GM18511 (cell line): Measurements from ENCODE around the gene SMYD3.
A peak's percentile ranks its signal among the peaks of the same experiment; 100 is the strongest.

Source experiments
- ATAC-seq: cut with Tn5 transposase; IDR thresholded peaks from one replicate; pipeline ENCODE4 v1.9.1; 2021; ENCODE audit warnings: mild to moderate bottlenecking, moderate library complexity; ENCODE audit not compliant: unreplicated experiment

SMYD3 gene

GRCh38 chr1:246417813-246418564 is 89.1 kb downstream of the SMYD3 start:
- peak; percentile 73 for ATAC-seq

- peak; percentile 65 for ATAC-seq
Measured at GRCh38 chr1:246417152-246417812, 89.8 kb downstream of the SMYD3 start.

GRCh38 chr1:246416261-246416660 is 90.8 kb downstream of the SMYD3 start:
- ATAC-seq: no peak

- ATAC-seq: no peak
Measured at GRCh38 chr1:246415028-246415427, 92.1 kb downstream of the SMYD3 start.

GRCh38 chr1:246413430-246413829 is 93.6 kb downstream of the SMYD3 start:
- no peak for ATAC-seq

GRCh38 chr1:246404078-246404477 is 103.0 kb downstream of the SMYD3 start:
- ATAC-seq: no peak

- ATAC-seq: no peak
Measured at GRCh38 chr1:246398126-246398813, 108.8 kb downstream of the SMYD3 start.

GRCh38 chr1:246397046-246397445 is 110.0 kb downstream of the SMYD3 start:
- ATAC-seq: no peak

- no peak for ATAC-seq
Measured at GRCh38 chr1:246396322-246396721, 110.8 kb downstream of the SMYD3 start.

- no peak for ATAC-seq
Measured at GRCh38 chr1:246394121-246394520, 113.0 kb downstream of the SMYD3 start.

- ATAC-seq: no peak
Measured at GRCh38 chr1:246390855-246391254, 116.2 kb downstream of the SMYD3 start.

GRCh38 chr1:246384616-246385015 is 122.5 kb downstream of the SMYD3 start:
- no peak for ATAC-seq

GRCh38 chr1:246383791-246384190 is 123.3 kb downstream of the SMYD3 start:
- no peak for ATAC-seq

GRCh38 chr1:246383239-246383589 is 123.9 kb downstream of the SMYD3 start:
- ATAC-seq: no peak

GRCh38 chr1:246382589-246383238 is 124.4 kb downstream of the SMYD3 start:
- ATAC-seq: no peak

GRCh38 chr1:246381452-246381851 is 125.6 kb downstream of the SMYD3 start:
- ATAC-seq: no peak

GRCh38 chr1:246377625-246378153 is 129.4 kb downstream of the SMYD3 start:
- no peak for ATAC-seq

GRCh38 chr1:246373828-246374569 is 133.1 kb downstream of the SMYD3 start:
- ATAC-seq: no peak

- ATAC-seq: no peak
Measured at GRCh38 chr1:246372559-246372958, 134.5 kb downstream of the SMYD3 start.

- ATAC-seq: no peak
Measured at GRCh38 chr1:246367041-246367440, 140.0 kb downstream of the SMYD3 start.

- ATAC-seq: no peak
Measured at GRCh38 chr1:246365708-246366107, 141.4 kb downstream of the SMYD3 start.
